Panc1 (cell line): ENCODE data around the gene MET. TPM values are rescaled to one million over a fixed set of nuclear protein-coding genes. Genes with fewer than 3 reads are reported as not detected.

ENCODE experiments used
- ATAC-seq: fragments of 200-7000 bp; cut with Tn5 transposase; 2 replicates; pipeline ENCODE4 v1.9.1; 2020; ENCODE audit warnings: mild to moderate bottlenecking, moderate library complexity
- BruUV-seq: library from RNA; stranded (reverse); fragments of 400-500 nt; replicated peaks from 2 replicates; lab custom pipeline; 2021; lab: Mats Ljungman, UMichigan
- CTCF ChIA-PET: fragments of 300-600 bp; sonication (Branson Sonifier 250); formaldehyde crosslinking; loops from one replicate; lab custom pipeline; 2022; ENCODE audit warnings: antibody characterized with exemption; lab: Charles Lee
- POLR2A ChIA-PET: fragments of 300-600 bp; sonication (Branson Sonifier 250); formaldehyde crosslinking; loops from one replicate; lab custom pipeline; 2022; ENCODE audit warnings: antibody characterized with exemption; lab: Charles Lee
- DNase-seq: peaks from one replicate; pipeline ENCODE4 v3.0.0-alpha.2; 2010; ENCODE audit warnings: low read depth, low spot score
- H3K27ac ChIP-seq: 2 replicates; pipeline ENCODE4 v1.5.1; 2011; ENCODE audit warnings: mild to moderate bottlenecking, low read length, inconsistent platforms
- H3K27me3 ChIP-seq: fragments of 200-500 bp; sonication (Bioruptor generic); 2 replicates; pipeline ENCODE4 v1.6.0; 2014; ENCODE audit warnings: low read length, inconsistent platforms; ENCODE audit not compliant: control insufficient read depth, insufficient read depth
- H3K36me3 ChIP-seq: fragments of 200-500 bp; sonication (Bioruptor generic); 2 replicates; pipeline ENCODE4 v1.5.1; 2014; ENCODE audit warnings: inconsistent platforms, mild to moderate bottlenecking, low read length, moderate library complexity; ENCODE audit not compliant: control insufficient read depth, insufficient read depth
- H3K4me1 ChIP-seq: 2 replicates; pipeline ENCODE4 v1.5.1; 2011; ENCODE audit warnings: inconsistent platforms, mild to moderate bottlenecking, low read length, moderate library complexity; ENCODE audit not compliant: control insufficient read depth, insufficient read depth
- H3K4me3 ChIP-seq, 2 experiments: 2 replicates each; pipeline ENCODE4 v1.5.1; 2011 to 2012; ENCODE audit warnings: low read depth in 2 of 2, low read length in 2 of 2, mild to moderate bottlenecking in 2 of 2, inconsistent platforms in 1 of 2, moderate library complexity in 1 of 2
- H3K9me3 ChIP-seq: fragments of 200-500 bp; sonication (Bioruptor generic); 2 replicates; pipeline ENCODE4 v1.5.1; 2014; ENCODE audit warnings: low read depth, mild to moderate bottlenecking, inconsistent platforms, low read length, moderate library complexity; ENCODE audit not compliant: control insufficient read depth, insufficient read depth
- CTCF ChIP-seq: fragments of 450-650 bp; IDR thresholded peaks from 2 replicates; pipeline ENCODE4 v1.5.1; 2017; ENCODE audit warnings: mild to moderate bottlenecking
- POLR2AphosphoS5 ChIP-seq: IDR thresholded peaks from 2 replicates; pipeline ENCODE4 v1.6.1; 2012; ENCODE audit warnings: mild to moderate bottlenecking, low read depth, low read length, moderate library complexity
- SIN3A ChIP-seq: IDR thresholded peaks from 2 replicates; pipeline ENCODE4 v1.6.1; 2012; ENCODE audit warnings: low read depth, mild to moderate bottlenecking, low read length, moderate library complexity, borderline replicate concordance; ENCODE audit not compliant: insufficient read depth
- TCF7L2 ChIP-seq: IDR thresholded peaks from 2 replicates; pipeline ENCODE4 v1.6.1; 2011; ENCODE audit warnings: mild to moderate bottlenecking, low read depth, low read length, inconsistent platforms
- in situ Hi-C: cut with HindIII; loops from 2 replicates; pipeline ENCODE4 v1.10.0; 2016; ENCODE audit warnings: low sequenced_read_pairs, low pct_unique_long_range_greater_than_20kb
- intact Hi-C: fragments of 100-400 bp; cut with micrococcal nuclease; formaldehyde crosslinking; loops from one replicate; pipeline ENCODE4 v1.10.0; 2022; ENCODE audit not compliant: unreplicated experiment
- total RNA-seq: library from RNA; stranded (reverse); gene quantifications from one replicate; pipeline ENCODE4 v1.2.1, GENCODE V29; 2021; ENCODE audit not compliant: unreplicated experiment
- TF ChIP-seq, protein P1 (sequence below), 2 experiments: IDR thresholded peaks; 2 replicates each; pipeline ENCODE4 v1.6.1; 2011 to 2012; ENCODE audit warnings: low read depth in 2 of 2, control low read depth in 1 of 2, low read length in 1 of 2, mild to moderate bottlenecking in 1 of 2, moderate library complexity in 1 of 2; ENCODE audit not compliant: insufficient read depth in 1 of 2

MET gene
- total RNA-seq, 1 experiment from 2014 or later: 103 TPM

DNA sequence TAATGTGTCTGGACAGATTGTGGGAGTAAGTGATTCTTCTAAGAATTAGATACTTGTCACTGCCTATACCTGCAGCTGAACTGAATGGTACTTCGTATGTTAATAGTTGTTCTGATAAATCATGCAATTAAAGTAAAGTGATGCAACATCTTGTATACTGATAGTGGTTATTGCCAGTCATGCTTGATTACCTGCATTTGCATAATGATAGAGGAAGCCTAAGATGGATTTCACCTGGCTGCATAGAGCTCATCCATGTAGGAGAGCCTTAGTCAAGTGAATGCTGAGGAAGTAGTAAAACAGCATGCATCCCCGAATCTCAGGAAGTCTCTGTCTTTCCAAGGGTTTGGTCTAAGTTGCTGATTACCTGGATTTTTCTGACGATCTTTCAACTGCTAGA is 126.2 kb downstream of the MET start:
- ChIA-PET CTCF (no interaction called here), POLR2A (no interaction called here)
- Histone ChIP-seq H3K27me3 (no peaks in the 10 kb centered on the region), H3K27ac (0 out of 2 replicates have a peak overlapping the region, but pooled peaks have one; percentile 37), H3K4me1 (peaks cover 27% of the 10 kb centered on the region), H3K4me3 (no peak overlapping the region), H3K36me3 (peaks cover 5% of the 10 kb centered on the region), H3K9me3 (no peaks in the 10 kb centered on the region)
- DNase-seq (no peak), ATAC-seq (no peak)
- intact Hi-C loops: no loop called here
- TF ChIP-seq POLR2AphosphoS5: no peak
- no peak for TF ChIP-seq SIN3A
- TF ChIP-seq CTCF: no peak
- no peak for TF ChIP-seq TCF7L2
- TF ChIP-seq, protein P1, sequence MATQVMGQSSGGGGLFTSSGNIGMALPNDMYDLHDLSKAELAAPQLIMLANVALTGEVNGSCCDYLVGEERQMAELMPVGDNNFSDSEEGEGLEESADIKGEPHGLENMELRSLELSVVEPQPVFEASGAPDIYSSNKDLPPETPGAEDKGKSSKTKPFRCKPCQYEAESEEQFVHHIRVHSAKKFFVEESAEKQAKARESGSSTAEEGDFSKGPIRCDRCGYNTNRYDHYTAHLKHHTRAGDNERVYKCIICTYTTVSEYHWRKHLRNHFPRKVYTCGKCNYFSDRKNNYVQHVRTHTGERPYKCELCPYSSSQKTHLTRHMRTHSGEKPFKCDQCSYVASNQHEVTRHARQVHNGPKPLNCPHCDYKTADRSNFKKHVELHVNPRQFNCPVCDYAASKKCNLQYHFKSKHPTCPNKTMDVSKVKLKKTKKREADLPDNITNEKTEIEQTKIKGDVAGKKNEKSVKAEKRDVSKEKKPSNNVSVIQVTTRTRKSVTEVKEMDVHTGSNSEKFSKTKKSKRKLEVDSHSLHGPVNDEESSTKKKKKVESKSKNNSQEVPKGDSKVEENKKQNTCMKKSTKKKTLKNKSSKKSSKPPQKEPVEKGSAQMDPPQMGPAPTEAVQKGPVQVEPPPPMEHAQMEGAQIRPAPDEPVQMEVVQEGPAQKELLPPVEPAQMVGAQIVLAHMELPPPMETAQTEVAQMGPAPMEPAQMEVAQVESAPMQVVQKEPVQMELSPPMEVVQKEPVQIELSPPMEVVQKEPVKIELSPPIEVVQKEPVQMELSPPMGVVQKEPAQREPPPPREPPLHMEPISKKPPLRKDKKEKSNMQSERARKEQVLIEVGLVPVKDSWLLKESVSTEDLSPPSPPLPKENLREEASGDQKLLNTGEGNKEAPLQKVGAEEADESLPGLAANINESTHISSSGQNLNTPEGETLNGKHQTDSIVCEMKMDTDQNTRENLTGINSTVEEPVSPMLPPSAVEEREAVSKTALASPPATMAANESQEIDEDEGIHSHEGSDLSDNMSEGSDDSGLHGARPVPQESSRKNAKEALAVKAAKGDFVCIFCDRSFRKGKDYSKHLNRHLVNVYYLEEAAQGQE (IDR thresholded peaks at IDR 0.05; ENCODE audit: insufficient read depth in 1 of 2, low read depth in 2 of 2, low read length in 1 of 2): no peak
- in situ Hi-C loops: no loop called here
- no TSS peak for BruUV-seq

GRCh38 chr7:116799916-116800315 is 127.9 kb downstream of the MET start:
- Histone ChIP-seq H3K27me3 (no peaks in the 10 kb centered on the region), H3K27ac (peak overlapping the region; percentile 67), H3K4me1 (peaks cover 35% of the 10 kb centered on the region), H3K9me3 (no peaks in the 10 kb centered on the region), H3K36me3 (peaks cover 5% of the 10 kb centered on the region), H3K4me3 (no peak overlapping the region)
- ATAC-seq (no peak), DNase-seq (no peak)
- ChIA-PET POLR2A (interaction anchor here (0.5 kb wide), 1 partner anchor 14 kb away, joined by 6 read pairs; no protein-coding TSS in a partner anchor), CTCF (no interaction called here)
- no TSS peak for BruUV-seq
- TF ChIP-seq, protein P1 (IDR thresholded peaks at IDR 0.05; ENCODE audit: insufficient read depth in 1 of 2, low read depth in 2 of 2, low read length in 1 of 2): no peak
- no peak for TF ChIP-seq POLR2AphosphoS5
- no peak for TF ChIP-seq CTCF
- no peak for TF ChIP-seq TCF7L2
- no peak for TF ChIP-seq SIN3A
- in situ Hi-C loops (no loop called here), intact Hi-C loops (no loop called here)
